GM19324 (cell line): Measurements from ENCODE around the gene IP6K2.

Experiments
- ATAC-seq: cut with Tn5 transposase; IDR thresholded peaks from one replicate; pipeline ENCODE4 v1.9.1; 2021; ENCODE audit warnings: mild to moderate bottlenecking, moderate library complexity; ENCODE audit not compliant: unreplicated experiment, low FRiP score

The IP6K2 gene

DNA sequence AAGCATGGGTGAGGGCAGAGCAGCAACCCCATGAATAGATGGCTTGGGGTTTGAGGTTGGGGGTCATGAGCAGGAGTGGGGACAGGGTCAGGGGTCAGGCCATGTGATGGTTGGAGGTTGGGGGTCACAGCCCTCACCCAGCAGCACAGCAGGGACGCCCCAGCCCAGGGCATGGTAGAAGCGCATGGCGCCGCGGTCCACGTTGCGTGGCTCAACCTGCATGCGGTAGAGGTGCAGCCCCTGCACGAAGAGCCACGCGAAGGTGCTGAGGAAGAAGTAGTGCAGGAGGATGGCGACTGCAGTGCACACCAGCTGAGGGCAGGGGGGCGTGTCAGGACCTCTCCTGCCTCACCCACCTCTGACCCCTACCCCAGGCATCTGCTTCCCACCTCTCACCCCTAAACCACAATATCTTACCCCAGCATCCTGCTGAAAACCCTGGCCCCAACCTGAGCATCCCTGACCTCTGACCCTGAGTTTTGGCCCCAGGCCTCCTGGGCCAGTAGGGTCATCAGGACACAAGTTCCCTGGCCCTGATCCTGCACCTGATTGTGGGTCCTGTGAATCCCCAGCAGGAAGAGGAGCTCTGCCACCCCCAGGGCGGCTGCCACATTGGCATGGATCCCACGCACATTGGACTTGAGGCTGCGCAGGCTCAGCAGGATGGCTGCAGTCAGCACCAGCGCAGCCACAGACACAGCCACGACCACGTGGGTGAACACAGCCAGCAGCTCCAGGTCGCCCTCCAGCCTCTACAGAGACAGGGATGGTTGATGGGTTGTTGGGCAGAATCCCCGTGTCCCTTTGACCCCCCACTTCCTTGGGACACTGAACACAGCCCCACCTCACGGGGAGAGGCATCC lies 71.9 kb downstream of the IP6K2 start:
- ATAC-seq = no peak

DNA sequence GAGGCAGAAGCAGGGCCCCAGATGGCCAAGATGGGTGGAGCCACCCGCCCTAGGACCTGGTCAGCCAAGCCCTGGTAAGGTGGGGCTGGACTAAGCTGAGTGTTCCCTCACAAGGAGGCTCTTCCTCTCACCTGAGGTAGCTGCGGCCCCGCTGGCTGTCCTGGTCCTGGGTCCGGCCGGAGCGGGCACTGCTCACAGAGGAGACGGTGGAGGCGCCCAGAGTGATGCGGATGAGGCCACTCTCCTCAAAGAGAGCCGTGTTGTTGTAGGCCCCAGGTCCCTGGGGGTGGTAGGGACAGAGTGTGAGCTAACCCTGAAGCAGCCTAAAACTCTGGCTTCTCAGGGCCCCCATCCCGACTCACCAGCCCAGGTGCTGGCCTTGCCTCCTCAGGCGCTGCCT lies 74.4 kb downstream of the IP6K2 start:
- ATAC-seq = no peak

DNA sequence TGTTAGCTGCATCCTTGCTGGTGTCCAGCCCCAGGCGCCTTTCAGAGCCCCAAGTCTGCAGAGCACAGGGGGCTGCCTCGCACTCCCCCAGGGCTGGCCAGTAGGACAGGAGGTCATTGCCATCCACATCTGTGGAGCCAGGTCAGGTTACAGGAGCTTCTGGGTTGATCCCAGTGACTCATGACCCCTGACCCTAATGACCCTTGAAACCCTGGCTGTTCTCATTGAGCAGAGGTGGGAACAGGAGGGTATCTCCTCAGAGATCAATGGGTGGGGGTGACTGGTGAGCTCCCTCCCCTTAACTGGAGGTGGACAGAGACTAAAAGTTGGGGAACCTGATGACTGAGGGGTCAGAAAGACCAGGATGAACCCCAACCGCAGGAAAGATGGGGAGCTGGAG lies 75.6 kb downstream of the IP6K2 start:
- no peak for ATAC-seq

DNA sequence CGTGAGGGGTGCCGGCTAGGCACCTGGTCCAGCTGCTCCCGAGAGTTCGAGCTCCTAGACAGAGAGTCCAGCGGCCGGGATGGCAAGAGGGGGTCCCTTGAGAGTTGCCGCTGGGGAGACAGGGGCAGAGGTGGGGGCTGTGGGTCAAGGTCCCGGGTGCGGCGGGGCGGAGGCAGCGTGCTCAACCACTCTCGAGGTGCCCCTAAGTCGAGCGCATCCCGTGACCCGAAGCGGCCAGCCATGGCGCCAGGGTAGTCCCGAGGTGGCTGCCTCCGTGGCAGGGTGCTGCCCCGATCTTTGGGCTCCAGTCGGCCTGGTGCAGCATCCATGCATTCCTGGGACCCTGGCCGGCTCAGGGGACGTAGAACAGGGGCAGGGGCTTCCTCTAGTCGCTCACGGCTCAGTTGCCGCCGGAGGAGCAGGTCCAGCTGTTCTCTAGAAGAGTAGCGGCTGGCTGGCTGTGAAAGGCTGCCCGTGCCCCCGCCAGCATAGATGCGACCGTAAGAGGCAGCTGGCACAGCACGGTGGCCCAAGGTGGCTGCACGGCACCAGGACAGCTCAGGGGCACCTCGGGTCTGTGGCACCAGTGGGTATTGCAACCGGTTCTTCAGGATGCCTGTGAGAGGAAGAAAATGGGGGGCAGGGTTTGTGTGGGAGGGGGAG lies 76.9 kb downstream of the IP6K2 start:
- no peak for ATAC-seq
